Caco-2 (cell line): ENCODE measurements around the gene NOL8. TPM values are rescaled to one million over a fixed set of nuclear protein-coding genes. Genes with fewer than 3 reads are reported as not detected.

Experiments used
- BruUV-seq: library from RNA; stranded (reverse); fragments of 400-500 nt; replicated peaks from 2 replicates; lab custom pipeline; 2021; lab: Mats Ljungman, UMichigan
- CTCF ChIA-PET: fragments of 300-600 bp; sonication (Branson Sonifier 250); formaldehyde crosslinking; loops from one replicate; lab custom pipeline; 2022; ENCODE audit warnings: antibody characterized with exemption; lab: Charles Lee
- POLR2A ChIA-PET: fragments of 300-600 bp; sonication (Branson Sonifier 250); formaldehyde crosslinking; loops from one replicate; lab custom pipeline; 2022; ENCODE audit warnings: antibody characterized with exemption; lab: Charles Lee
- DNase-seq, 2 experiments: peaks; one replicate each; pipeline versions ENCODE4 v3.0.0 to v3.0.0-alpha.2; 2020 to 2022
- H3K27me3 ChIP-seq: replicated peaks from 2 replicates; pipeline ENCODE4 v1.6.0; 2011; ENCODE audit warnings: low read length; ENCODE audit not compliant: control insufficient read depth, insufficient read depth
- H3K36me3 ChIP-seq: 2 replicates; pipeline ENCODE4 v1.5.1; 2011; ENCODE audit warnings: low read length; ENCODE audit not compliant: control insufficient read depth, insufficient read depth
- H3K4me1 ChIP-seq: fragments of 250-450 bp; sonication (Bioruptor Pico); 2 replicates; pipeline ENCODE4 v1.5.1; 2020; ENCODE audit warnings: mild to moderate bottlenecking
- H3K4me3 ChIP-seq: 2 replicates; pipeline ENCODE4 v1.5.1; 2011; ENCODE audit warnings: low read depth, mild to moderate bottlenecking, control low read depth, low read length
- H3K9me3 ChIP-seq: fragments of 250-450 bp; sonication (Bioruptor Pico); 2 replicates; pipeline ENCODE4 v1.5.1; 2020; ENCODE audit warnings: mild to moderate bottlenecking, moderate library complexity
- H3K27ac Mint-ChIP-seq: one replicate; pipeline ENCODE4 v1.8.0; 2022; ENCODE audit warnings: mixed read lengths; ENCODE audit not compliant: unreplicated experiment
- H3K27me3 Mint-ChIP-seq: one replicate; pipeline ENCODE4 v1.8.0; 2022; ENCODE audit warnings: mixed read lengths; ENCODE audit not compliant: insufficient read depth, unreplicated experiment
- H3K36me3 Mint-ChIP-seq: one replicate; pipeline ENCODE4 v1.8.0; 2022; ENCODE audit warnings: mild to moderate bottlenecking, mixed read lengths; ENCODE audit not compliant: insufficient read depth, unreplicated experiment
- H3K4me1 Mint-ChIP-seq: one replicate; pipeline ENCODE4 v1.8.0; 2022; ENCODE audit warnings: low read depth, mixed read lengths; ENCODE audit not compliant: unreplicated experiment
- H3K4me3 Mint-ChIP-seq: one replicate; pipeline ENCODE4 v1.8.0; 2022; ENCODE audit warnings: mild to moderate bottlenecking, moderate library complexity, mixed read lengths; ENCODE audit not compliant: unreplicated experiment
- H3K9me3 Mint-ChIP-seq: one replicate; pipeline ENCODE4 v1.8.0; 2022; ENCODE audit warnings: mixed read lengths; ENCODE audit not compliant: unreplicated experiment
- intact Hi-C: fragments of 100-400 bp; cut with micrococcal nuclease; formaldehyde crosslinking; loops from one replicate; pipeline ENCODE4 v1.10.0; 2022; ENCODE audit not compliant: unreplicated experiment
- total RNA-seq: library from RNA; stranded (reverse); gene quantifications from 2 replicates; pipeline ENCODE4 v1.2.3, GENCODE V29; 2022
- TF ChIP-seq, protein P1 (sequence below), 2 experiments: fragments of 200-600 bp in 1 of 2; IDR thresholded peaks; 1 replicate in 1 of 2; 2 replicates in 1 of 2; pipeline versions ENCODE4 v1.5.1 to v1.8.0; 2011 to 2022; ENCODE audit warnings: antibody characterized with exemption in 1 of 2, control low read depth in 1 of 2, inconsistent platforms in 1 of 2, low read depth in 1 of 2, low read length in 1 of 2, mild to moderate bottlenecking in 1 of 2, moderate library complexity in 1 of 2; ENCODE audit not compliant: insufficient read depth in 1 of 2, severe bottlenecking in 1 of 2, unreplicated experiment in 1 of 2

Gene NOL8
- total RNA-seq, 1 experiment from 2014 or later, result 29.4 TPM

DNA sequence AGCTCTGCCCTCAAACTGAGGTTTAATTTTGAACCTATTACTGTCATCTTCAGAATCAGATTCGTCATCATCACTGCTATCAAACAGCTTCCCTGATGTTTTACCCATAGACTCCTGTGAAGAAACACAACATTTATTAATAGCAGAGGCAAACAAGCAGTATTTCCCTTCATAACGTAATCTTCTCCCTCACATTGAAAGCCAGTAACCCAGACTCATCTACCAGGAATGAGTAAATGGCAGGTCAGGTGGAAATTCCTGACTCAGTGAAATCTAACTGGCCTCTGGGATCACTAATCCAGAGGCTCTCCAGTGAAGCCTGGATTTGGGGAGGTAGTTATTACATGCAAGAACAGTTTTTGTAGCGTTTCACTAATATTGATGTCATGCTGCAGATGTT is 14.6 kb downstream of the NOL8 start:
- POLR2A ChIA-PET, result no interaction called here
- intact Hi-C loops, result no loop called here
- no TSS peak for BruUV-seq

DNA sequence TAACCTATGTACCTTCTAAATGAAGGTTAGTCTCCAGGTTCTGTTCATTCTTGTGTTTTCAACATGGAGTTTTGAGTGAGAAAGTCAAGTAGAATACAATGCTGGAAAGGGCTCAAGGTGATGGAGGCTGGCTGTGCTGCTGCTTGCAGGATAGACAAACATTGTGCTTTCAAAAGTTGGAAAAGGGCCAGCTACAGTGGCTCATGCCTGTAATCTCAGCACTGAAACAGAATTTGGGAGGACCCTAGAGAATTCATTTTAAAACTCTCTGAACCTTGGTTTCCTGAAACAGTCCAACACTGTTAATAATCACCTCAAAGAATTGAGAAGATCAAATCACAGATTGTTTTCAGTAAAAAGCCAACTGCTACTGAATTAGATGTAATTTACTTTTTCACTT is 16.3 kb downstream of the NOL8 start:
- intact Hi-C loops, result no loop called here
- Mint-ChIP-seq H3K27me3 (no peaks in the 10 kb centered on the region), H3K4me3 (no peak overlapping the region), H3K9me3 (no peaks in the 10 kb centered on the region), H3K4me1 (peaks cover 6% of the 10 kb centered on the region), H3K27ac (no peak overlapping the region), H3K36me3 (peaks cover 48% of the 10 kb centered on the region)
- TF ChIP-seq, protein P1, sequence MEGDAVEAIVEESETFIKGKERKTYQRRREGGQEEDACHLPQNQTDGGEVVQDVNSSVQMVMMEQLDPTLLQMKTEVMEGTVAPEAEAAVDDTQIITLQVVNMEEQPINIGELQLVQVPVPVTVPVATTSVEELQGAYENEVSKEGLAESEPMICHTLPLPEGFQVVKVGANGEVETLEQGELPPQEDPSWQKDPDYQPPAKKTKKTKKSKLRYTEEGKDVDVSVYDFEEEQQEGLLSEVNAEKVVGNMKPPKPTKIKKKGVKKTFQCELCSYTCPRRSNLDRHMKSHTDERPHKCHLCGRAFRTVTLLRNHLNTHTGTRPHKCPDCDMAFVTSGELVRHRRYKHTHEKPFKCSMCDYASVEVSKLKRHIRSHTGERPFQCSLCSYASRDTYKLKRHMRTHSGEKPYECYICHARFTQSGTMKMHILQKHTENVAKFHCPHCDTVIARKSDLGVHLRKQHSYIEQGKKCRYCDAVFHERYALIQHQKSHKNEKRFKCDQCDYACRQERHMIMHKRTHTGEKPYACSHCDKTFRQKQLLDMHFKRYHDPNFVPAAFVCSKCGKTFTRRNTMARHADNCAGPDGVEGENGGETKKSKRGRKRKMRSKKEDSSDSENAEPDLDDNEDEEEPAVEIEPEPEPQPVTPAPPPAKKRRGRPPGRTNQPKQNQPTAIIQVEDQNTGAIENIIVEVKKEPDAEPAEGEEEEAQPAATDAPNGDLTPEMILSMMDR (IDR thresholded peaks at IDR 0.05; ENCODE audit: insufficient read depth in 1 of 2, low read depth in 1 of 2, low read length in 1 of 2, severe bottlenecking in 1 of 2, unreplicated experiment in 1 of 2), result no peak
- Histone ChIP-seq H3K36me3 (no peaks in the 10 kb centered on the region), H3K27me3 (no peaks in the 10 kb centered on the region), H3K4me3 (no peak overlapping the region), H3K9me3 (no peaks in the 10 kb centered on the region), H3K4me1 (no peaks in the 10 kb centered on the region)
- no TSS peak for BruUV-seq
- POLR2A ChIA-PET, result interaction anchor here (0.6 kb wide), 1 partner anchor 17 kb away, joined by 3 read pairs; no protein-coding TSS in a partner anchor
- CTCF ChIA-PET, result no interaction called here
- DNase-seq, result no peak

More for the DNA sequence above, 14.6 kb downstream of the NOL8 start:
- no peak overlapping the region for H3K4me3 Mint-ChIP-seq
- DNase-seq, result no peak
- H3K27me3 Mint-ChIP-seq, result no peaks in the 10 kb centered on the region
- peaks cover 48% of the 10 kb centered on the region for H3K36me3 Mint-ChIP-seq
- TF ChIP-seq, protein P1 (IDR thresholded peaks at IDR 0.05; ENCODE audit: insufficient read depth in 1 of 2, low read depth in 1 of 2, low read length in 1 of 2, severe bottlenecking in 1 of 2, unreplicated experiment in 1 of 2), result no peak
- no peaks in the 10 kb centered on the region for H3K9me3 Mint-ChIP-seq
- H3K4me1 Mint-ChIP-seq, result peaks cover 6% of the 10 kb centered on the region
- Histone ChIP-seq H3K27me3 (no peaks in the 10 kb centered on the region), H3K36me3 (no peaks in the 10 kb centered on the region), H3K4me1 (no peaks in the 10 kb centered on the region), H3K4me3 (no peak overlapping the region), H3K9me3 (no peaks in the 10 kb centered on the region)
- CTCF ChIA-PET, result no interaction called here
- no peak overlapping the region for H3K27ac Mint-ChIP-seq

DNA sequence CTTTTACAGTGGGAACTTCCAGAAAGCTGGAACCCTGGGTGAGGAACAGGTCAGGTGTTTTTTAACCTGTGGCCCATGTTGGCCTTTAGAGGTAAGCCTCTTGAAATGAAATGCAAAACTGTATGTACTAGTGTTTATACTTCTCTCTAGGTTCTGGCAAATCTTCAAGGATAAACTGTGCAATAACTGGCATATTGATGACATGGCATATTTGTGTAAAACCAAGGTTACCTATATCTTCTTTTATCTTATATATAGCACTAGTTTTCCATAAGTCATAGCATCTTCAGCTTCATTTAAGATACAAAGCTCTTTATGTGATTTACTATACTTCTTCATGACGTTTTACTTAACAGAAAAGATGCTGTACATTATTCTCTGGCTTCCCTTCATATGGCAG is 24.2 kb downstream of the NOL8 start:
- TF ChIP-seq, protein P1 (IDR thresholded peaks at IDR 0.05; ENCODE audit: insufficient read depth in 1 of 2, low read depth in 1 of 2, low read length in 1 of 2, severe bottlenecking in 1 of 2, unreplicated experiment in 1 of 2), result no peak

More for the DNA sequence above, 24.2 kb downstream of the NOL8 start:
- H3K9me3 Mint-ChIP-seq, result no peaks in the 10 kb centered on the region
- no peak for DNase-seq
- no peaks in the 10 kb centered on the region for H3K9me3 ChIP-seq
- no peaks in the 10 kb centered on the region for H3K27me3 ChIP-seq
- H3K4me1 Mint-ChIP-seq, result peaks cover 11% of the 10 kb centered on the region
- no peak overlapping the region for H3K4me3 ChIP-seq
- POLR2A ChIA-PET, result no interaction called here
- H3K36me3 ChIP-seq, result no peaks in the 10 kb centered on the region
- H3K27ac Mint-ChIP-seq, result no peak overlapping the region
- CTCF ChIA-PET, result no interaction called here
- H3K4me3 Mint-ChIP-seq, result no peak overlapping the region
- no TSS peak for BruUV-seq
- peaks cover 43% of the 10 kb centered on the region for H3K36me3 Mint-ChIP-seq
- peaks cover 3% of the 10 kb centered on the region; the same call in 1 of the 2 replicates for H3K4me1 ChIP-seq
- no peaks in the 10 kb centered on the region for H3K27me3 Mint-ChIP-seq
- intact Hi-C loops, result no loop called here
